ENCODE results near the gene SGF29.
"Not testable (repeated sequence)": the region's sequence is repeated elsewhere in the genome, so short reads cannot be mapped to it uniquely, and the experiment has no call there.

The SGF29 gene

DNA sequence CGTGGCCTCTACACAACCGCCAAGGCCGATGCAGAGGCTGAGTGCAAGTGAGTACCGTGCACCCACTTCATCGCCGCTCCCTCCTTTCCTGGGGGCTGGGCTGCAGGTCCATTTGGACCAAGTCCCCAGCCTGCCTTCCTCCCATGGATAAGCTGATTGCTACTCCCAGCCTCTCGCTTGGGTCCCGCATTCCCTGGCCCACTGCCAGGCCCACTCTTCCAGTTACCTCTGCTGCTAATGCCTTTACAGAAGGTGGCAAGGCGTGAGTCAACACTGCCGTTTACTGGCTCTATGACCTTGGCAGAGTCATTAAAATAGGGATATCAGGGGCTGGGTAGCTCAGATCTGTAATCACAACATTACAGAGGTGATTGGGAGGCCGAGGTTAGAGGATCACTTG lies 32.0 kb downstream of the SGF29 start:
- no peak for DNase-seq
- Histone ChIP-seq H3K27ac (ENCODE audit: insufficient read depth, low read length, poor library complexity, severe bottlenecking) (no peak overlapping the region), H3K4me3 (ENCODE audit: insufficient read depth, low read depth, low read length, poor library complexity, severe bottlenecking) (no peak overlapping the region), H3K9me3 (ENCODE audit: control insufficient read depth, low read length) (no peaks in the 10 kb centered on the region), H3K36me3 (ENCODE audit: control insufficient read depth, insufficient read depth, low read length) (peaks cover 72% of the 10 kb centered on the region), H3K27me3 (replicated peaks; ENCODE audit: control insufficient read depth, insufficient read depth, low read length, poor library complexity, severe bottlenecking) (no peaks in the 10 kb centered on the region), H3K4me1 (ENCODE audit: control insufficient read depth, insufficient read depth, low read length, poor library complexity, severe bottlenecking) (no peaks in the 10 kb centered on the region)

- no peaks in the 10 kb centered on the region for H3K27me3 ChIP-seq (replicated peaks; ENCODE audit: control insufficient read depth, insufficient read depth, low read length, poor library complexity, severe bottlenecking)
- DNase-seq = no peak
- H3K9me3 ChIP-seq (ENCODE audit: control insufficient read depth, low read length) = no peaks in the 10 kb centered on the region
- H3K4me3 ChIP-seq (ENCODE audit: insufficient read depth, low read depth, low read length, poor library complexity, severe bottlenecking) = no peak overlapping the region
- no peaks in the 10 kb centered on the region for H3K4me1 ChIP-seq (ENCODE audit: control insufficient read depth, insufficient read depth, low read length, poor library complexity, severe bottlenecking)
- H3K36me3 ChIP-seq (ENCODE audit: control insufficient read depth, insufficient read depth, low read length) = peaks cover 72% of the 10 kb centered on the region
- no peak overlapping the region for H3K27ac ChIP-seq (ENCODE audit: insufficient read depth, low read length, poor library complexity, severe bottlenecking)
Measured at GRCh38 chr16:28586466-28586865, 32.7 kb downstream of the SGF29 start.

GRCh38 chr16:28587386-28587785 lies 33.7 kb downstream of the SGF29 start:
- Histone ChIP-seq H3K9me3 (ENCODE audit: control insufficient read depth, low read length) (no peaks in the 10 kb centered on the region), H3K36me3 (ENCODE audit: control insufficient read depth, insufficient read depth, low read length) (peaks cover 67% of the 10 kb centered on the region), H3K27me3 (replicated peaks; ENCODE audit: control insufficient read depth, insufficient read depth, low read length, poor library complexity, severe bottlenecking) (no peaks in the 10 kb centered on the region), H3K4me3 (ENCODE audit: insufficient read depth, low read depth, low read length, poor library complexity, severe bottlenecking) (no peak overlapping the region), H3K4me1 (ENCODE audit: control insufficient read depth, insufficient read depth, low read length, poor library complexity, severe bottlenecking) (no peaks in the 10 kb centered on the region), H3K27ac (ENCODE audit: insufficient read depth, low read length, poor library complexity, severe bottlenecking) (no peak overlapping the region)
- DNase-seq = no peak

DNA sequence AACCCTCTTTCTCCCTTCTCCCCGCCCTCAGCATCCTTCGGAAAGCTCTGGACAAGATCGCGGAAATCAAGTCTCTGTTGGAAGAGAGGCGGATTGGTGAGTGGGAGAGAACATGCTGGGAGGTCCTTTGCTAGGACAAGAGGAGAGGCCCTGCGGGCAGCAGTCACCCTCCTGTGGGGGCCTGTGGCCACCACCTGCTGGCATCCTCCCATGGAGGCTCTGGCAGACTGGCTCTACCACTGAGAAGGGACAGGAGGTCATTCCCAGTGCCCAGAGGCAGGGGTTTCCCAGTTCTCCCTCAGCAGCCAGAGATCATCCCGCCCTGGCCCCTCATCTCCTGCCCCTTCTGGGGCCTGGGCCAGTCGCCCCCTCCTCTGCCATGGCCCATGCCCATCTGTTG lies 35.3 kb downstream of the SGF29 start:
- Histone ChIP-seq H3K4me3 (ENCODE audit: insufficient read depth, low read depth, low read length, poor library complexity, severe bottlenecking) (no peak overlapping the region), H3K36me3 (ENCODE audit: control insufficient read depth, insufficient read depth, low read length) (peaks cover 65% of the 10 kb centered on the region), H3K27ac (ENCODE audit: insufficient read depth, low read length, poor library complexity, severe bottlenecking) (no peak overlapping the region), H3K9me3 (ENCODE audit: control insufficient read depth, low read length) (no peaks in the 10 kb centered on the region), H3K4me1 (ENCODE audit: control insufficient read depth, insufficient read depth, low read length, poor library complexity, severe bottlenecking) (no peaks in the 10 kb centered on the region), H3K27me3 (replicated peaks; ENCODE audit: control insufficient read depth, insufficient read depth, low read length, poor library complexity, severe bottlenecking) (no peaks in the 10 kb centered on the region)
- no peak for DNase-seq

- H3K36me3 ChIP-seq (ENCODE audit: control insufficient read depth, insufficient read depth, low read length) = peaks cover 62% of the 10 kb centered on the region
- no peaks in the 10 kb centered on the region for H3K27me3 ChIP-seq (replicated peaks; ENCODE audit: control insufficient read depth, insufficient read depth, low read length, poor library complexity, severe bottlenecking)
- H3K9me3 ChIP-seq (ENCODE audit: control insufficient read depth, low read length) = no peaks in the 10 kb centered on the region
- DNase-seq = no peak
- no peaks in the 10 kb centered on the region for H3K4me1 ChIP-seq (ENCODE audit: control insufficient read depth, insufficient read depth, low read length, poor library complexity, severe bottlenecking)
- no peak overlapping the region for H3K27ac ChIP-seq (ENCODE audit: insufficient read depth, low read length, poor library complexity, severe bottlenecking)
- H3K4me3 ChIP-seq (ENCODE audit: insufficient read depth, low read depth, low read length, poor library complexity, severe bottlenecking) = no peak overlapping the region
Measured at GRCh38 chr16:28589930-28590329, 36.2 kb downstream of the SGF29 start.

GRCh38 chr16:28590384-28591340 lies 36.9 kb downstream of the SGF29 start:
- Histone ChIP-seq H3K9me3 (ENCODE audit: control insufficient read depth, low read length) (no peaks in the 10 kb centered on the region), H3K4me1 (ENCODE audit: control insufficient read depth, insufficient read depth, low read length, poor library complexity, severe bottlenecking) (no peaks in the 10 kb centered on the region), H3K27me3 (replicated peaks; ENCODE audit: control insufficient read depth, insufficient read depth, low read length, poor library complexity, severe bottlenecking) (no peaks in the 10 kb centered on the region), H3K4me3 (ENCODE audit: insufficient read depth, low read depth, low read length, poor library complexity, severe bottlenecking) (no peak overlapping the region), H3K36me3 (ENCODE audit: control insufficient read depth, insufficient read depth, low read length) (peaks cover 55% of the 10 kb centered on the region), H3K27ac (ENCODE audit: insufficient read depth, low read length, poor library complexity, severe bottlenecking) (no peak overlapping the region)
- no peak for DNase-seq

GRCh38 chr16:28591355-28591754 lies 37.6 kb downstream of the SGF29 start:
- no peak for DNase-seq
- Histone ChIP-seq H3K27ac (ENCODE audit: insufficient read depth, low read length, poor library complexity, severe bottlenecking) (no peak overlapping the region), H3K36me3 (ENCODE audit: control insufficient read depth, insufficient read depth, low read length) (peaks cover 50% of the 10 kb centered on the region), H3K27me3 (replicated peaks; ENCODE audit: control insufficient read depth, insufficient read depth, low read length, poor library complexity, severe bottlenecking) (no peaks in the 10 kb centered on the region), H3K4me3 (ENCODE audit: insufficient read depth, low read depth, low read length, poor library complexity, severe bottlenecking) (no peak overlapping the region), H3K9me3 (ENCODE audit: control insufficient read depth, low read length) (no peaks in the 10 kb centered on the region), H3K4me1 (ENCODE audit: control insufficient read depth, insufficient read depth, low read length, poor library complexity, severe bottlenecking) (no peaks in the 10 kb centered on the region)

- H3K9me3 ChIP-seq (ENCODE audit: control insufficient read depth, low read length) = no peaks in the 10 kb centered on the region
- H3K4me3 ChIP-seq (ENCODE audit: insufficient read depth, low read depth, low read length, poor library complexity, severe bottlenecking) = no peak overlapping the region
- no peaks in the 10 kb centered on the region for H3K4me1 ChIP-seq (ENCODE audit: control insufficient read depth, insufficient read depth, low read length, poor library complexity, severe bottlenecking)
- H3K27me3 ChIP-seq (replicated peaks; ENCODE audit: control insufficient read depth, insufficient read depth, low read length, poor library complexity, severe bottlenecking) = no peaks in the 10 kb centered on the region
- no peak for DNase-seq
- H3K36me3 ChIP-seq (ENCODE audit: control insufficient read depth, insufficient read depth, low read length) = peaks cover 38% of the 10 kb centered on the region
- no peak overlapping the region for H3K27ac ChIP-seq (ENCODE audit: insufficient read depth, low read length, poor library complexity, severe bottlenecking)
Measured at GRCh38 chr16:28592511-28592910, 38.8 kb downstream of the SGF29 start.

DNA sequence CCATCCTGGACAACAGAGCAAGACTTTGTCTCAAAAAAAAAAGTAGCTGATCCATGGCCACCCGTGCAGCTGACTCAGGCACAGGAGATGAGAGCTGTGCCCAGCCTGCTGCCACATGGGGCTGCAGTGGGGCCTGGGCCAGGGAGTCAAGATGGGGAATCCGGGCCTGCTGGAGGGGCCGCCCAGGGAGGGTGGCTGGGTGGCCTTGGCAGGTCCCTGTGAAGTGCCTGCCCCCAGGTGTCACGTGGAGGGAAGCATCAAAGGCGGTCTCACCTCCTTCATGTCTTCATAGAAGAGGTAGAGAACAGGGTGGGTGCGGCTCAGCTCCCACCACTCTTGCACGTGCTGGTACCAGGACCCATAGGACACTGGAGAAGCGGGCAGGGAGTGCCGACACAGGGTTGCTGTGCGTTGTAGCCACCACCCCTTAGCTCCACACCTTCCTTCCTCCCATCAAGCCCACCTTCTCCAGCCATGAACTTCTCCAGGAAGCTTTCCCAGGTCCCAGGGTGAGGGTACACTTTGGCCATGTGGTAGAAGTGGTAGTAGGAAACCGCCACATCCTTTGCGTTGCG lies 39.3 kb downstream of the SGF29 start:
- no peak overlapping the region for H3K27ac ChIP-seq (ENCODE audit: insufficient read depth, low read length, poor library complexity, severe bottlenecking)
- no peaks in the 10 kb centered on the region for H3K4me1 ChIP-seq (ENCODE audit: control insufficient read depth, insufficient read depth, low read length, poor library complexity, severe bottlenecking)
- H3K4me3 ChIP-seq (ENCODE audit: insufficient read depth, low read depth, low read length, poor library complexity, severe bottlenecking) = no peak overlapping the region
- H3K36me3 ChIP-seq (ENCODE audit: control insufficient read depth, insufficient read depth, low read length) = peaks cover 35% of the 10 kb centered on the region
- no peak for DNase-seq
- no peaks in the 10 kb centered on the region for H3K9me3 ChIP-seq (ENCODE audit: control insufficient read depth, low read length)
- H3K27me3 ChIP-seq (replicated peaks; ENCODE audit: control insufficient read depth, insufficient read depth, low read length, poor library complexity, severe bottlenecking) = no peaks in the 10 kb centered on the region

- H3K4me3 ChIP-seq (ENCODE audit: insufficient read depth, low read depth, low read length, poor library complexity, severe bottlenecking); H3K27me3 ChIP-seq (replicated peaks; ENCODE audit: control insufficient read depth, insufficient read depth, low read length, poor library complexity, severe bottlenecking); H3K4me1 ChIP-seq (ENCODE audit: control insufficient read depth, insufficient read depth, low read length, poor library complexity, severe bottlenecking); DNase-seq; H3K9me3 ChIP-seq (ENCODE audit: control insufficient read depth, low read length); H3K27ac ChIP-seq (ENCODE audit: insufficient read depth, low read length, poor library complexity, severe bottlenecking): not testable (repeated sequence)
- H3K36me3 ChIP-seq (ENCODE audit: control insufficient read depth, insufficient read depth, low read length) = peaks cover 12% of the 10 kb centered on the region
Measured at GRCh38 chr16:28595451-28595850, 41.7 kb downstream of the SGF29 start.

All from effector memory CD4-positive, alpha-beta T cell (primary cell).